ENCODE data around the gene PEX5L. TPM values are rescaled to one million over a fixed set of nuclear protein-coding genes. Genes with fewer than 3 reads are reported as not detected.

The PEX5L gene
- total RNA-seq, 1 experiment from 2014 or later: 3.2 TPM

DNA sequence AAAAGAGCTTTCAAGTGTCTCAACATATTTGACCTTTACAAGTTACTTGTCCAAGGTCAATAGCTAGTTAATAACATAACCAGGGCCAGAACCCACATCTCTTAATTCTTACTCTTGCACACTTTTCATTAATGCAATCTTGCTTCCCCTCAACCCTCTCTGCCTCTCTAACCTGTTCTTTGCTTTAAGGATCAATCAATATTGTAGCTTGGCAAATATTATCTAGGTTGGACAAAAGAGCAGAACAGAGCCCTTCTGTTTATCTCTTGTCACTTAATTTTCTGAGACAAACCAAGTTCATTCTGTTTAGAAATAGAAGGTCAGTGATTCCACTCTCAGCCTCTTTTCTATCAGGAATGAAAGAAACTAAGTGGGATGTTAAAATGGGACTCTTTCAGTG, 203.4 kb downstream of the PEX5L start:
- Mint-ChIP-seq H3K27ac (no peak overlapping the region), H3K4me1 (peaks cover 14% of the 10 kb centered on the region), H3K4me3 (no peak overlapping the region), H3K9me3 (no peaks in the 10 kb centered on the region), H3K36me3 (no peaks in the 10 kb centered on the region), H3K27me3 (ENCODE audit: low read depth) (no peaks in the 10 kb centered on the region)
- TF ChIP-seq ELF4 (CRISPR knock-in tag; IDR thresholded peaks at IDR 0.05; ENCODE audit: low read depth) (no peak), ZNF121 (CRISPR knock-in tag; IDR thresholded peaks at IDR 0.05) (no peak), AFF4 (CRISPR knock-in tag; IDR thresholded peaks at IDR 0.05; ENCODE audit: borderline replicate concordance) (no peak), ESRRA (CRISPR knock-in tag; IDR thresholded peaks at IDR 0.05; ENCODE audit: borderline replicate concordance) (no peak), STAT6 (CRISPR knock-in tag; conservative IDR thresholded peaks at IDR 0.05; ENCODE audit: low read depth) (no peak), ZNF232 (CRISPR knock-in tag; IDR thresholded peaks at IDR 0.05) (no peak), MYBL2 (CRISPR knock-in tag; IDR thresholded peaks at IDR 0.05) (no peak), ZNF138 (CRISPR knock-in tag; conservative IDR thresholded peaks at IDR 0.05) (no peak), ATF3 (CRISPR knock-in tag; conservative IDR thresholded peaks at IDR 0.05) (no peak), PRDM15 (CRISPR knock-in tag; IDR thresholded peaks at IDR 0.05) (no peak)
- CTCF ChIA-PET: no interaction called here
- ATAC-seq (no peak), DNase-seq (ENCODE audit: low spot score) (no peak)
- POLR2A ChIA-PET: no interaction called here

- no peaks in the 10 kb centered on the region for H3K27me3 Mint-ChIP-seq (ENCODE audit: low read depth)
- H3K36me3 Mint-ChIP-seq: no peaks in the 10 kb centered on the region
- H3K4me1 Mint-ChIP-seq: peaks cover 14% of the 10 kb centered on the region
- H3K4me3 Mint-ChIP-seq: no peak overlapping the region
- no peaks in the 10 kb centered on the region for H3K9me3 Mint-ChIP-seq
- ATAC-seq (no peak), DNase-seq (ENCODE audit: low spot score) (no peak)
- no peak overlapping the region for H3K27ac Mint-ChIP-seq
- ChIA-PET CTCF (no interaction called here), POLR2A (no interaction called here)
- TF ChIP-seq PREB (CRISPR knock-in tag; IDR thresholded peaks at IDR 0.05; ENCODE audit: borderline replicate concordance): no peak
- TF ChIP-seq CREB1 (CRISPR knock-in tag; IDR thresholded peaks at IDR 0.05): no peak
- TF ChIP-seq FOXK1 (CRISPR knock-in tag; IDR thresholded peaks at IDR 0.05): no peak
- TF ChIP-seq NR3C1 (CRISPR knock-in tag; conservative IDR thresholded peaks at IDR 0.05; ENCODE audit: low read depth): no peak
- TF ChIP-seq, protein P1, sequence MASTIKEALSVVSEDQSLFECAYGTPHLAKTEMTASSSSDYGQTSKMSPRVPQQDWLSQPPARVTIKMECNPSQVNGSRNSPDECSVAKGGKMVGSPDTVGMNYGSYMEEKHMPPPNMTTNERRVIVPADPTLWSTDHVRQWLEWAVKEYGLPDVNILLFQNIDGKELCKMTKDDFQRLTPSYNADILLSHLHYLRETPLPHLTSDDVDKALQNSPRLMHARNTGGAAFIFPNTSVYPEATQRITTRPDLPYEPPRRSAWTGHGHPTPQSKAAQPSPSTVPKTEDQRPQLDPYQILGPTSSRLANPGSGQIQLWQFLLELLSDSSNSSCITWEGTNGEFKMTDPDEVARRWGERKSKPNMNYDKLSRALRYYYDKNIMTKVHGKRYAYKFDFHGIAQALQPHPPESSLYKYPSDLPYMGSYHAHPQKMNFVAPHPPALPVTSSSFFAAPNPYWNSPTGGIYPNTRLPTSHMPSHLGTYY (CRISPR knock-in tag; IDR thresholded peaks at IDR 0.05): no peak
- TF ChIP-seq, protein P2, sequence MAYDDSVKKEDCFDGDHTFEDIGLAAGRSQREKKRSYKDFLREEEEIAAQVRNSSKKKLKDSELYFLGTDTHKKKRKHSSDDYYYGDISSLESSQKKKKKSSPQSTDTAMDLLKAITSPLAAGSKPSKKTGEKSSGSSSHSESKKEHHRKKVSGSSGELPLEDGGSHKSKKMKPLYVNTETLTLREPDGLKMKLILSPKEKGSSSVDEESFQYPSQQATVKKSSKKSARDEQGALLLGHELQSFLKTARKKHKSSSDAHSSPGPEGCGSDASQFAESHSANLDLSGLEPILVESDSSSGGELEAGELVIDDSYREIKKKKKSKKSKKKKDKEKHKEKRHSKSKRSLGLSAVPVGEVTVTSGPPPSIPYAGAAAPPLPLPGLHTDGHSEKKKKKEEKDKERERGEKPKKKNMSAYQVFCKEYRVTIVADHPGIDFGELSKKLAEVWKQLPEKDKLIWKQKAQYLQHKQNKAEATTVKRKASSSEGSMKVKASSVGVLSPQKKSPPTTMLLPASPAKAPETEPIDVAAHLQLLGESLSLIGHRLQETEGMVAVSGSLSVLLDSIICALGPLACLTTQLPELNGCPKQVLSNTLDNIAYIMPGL (CRISPR knock-in tag; IDR thresholded peaks at IDR 0.05): no peak
- no peak for TF ChIP-seq NFYB (CRISPR knock-in tag; conservative IDR thresholded peaks at IDR 0.05; ENCODE audit: low read depth)
- TF ChIP-seq, protein P3, sequence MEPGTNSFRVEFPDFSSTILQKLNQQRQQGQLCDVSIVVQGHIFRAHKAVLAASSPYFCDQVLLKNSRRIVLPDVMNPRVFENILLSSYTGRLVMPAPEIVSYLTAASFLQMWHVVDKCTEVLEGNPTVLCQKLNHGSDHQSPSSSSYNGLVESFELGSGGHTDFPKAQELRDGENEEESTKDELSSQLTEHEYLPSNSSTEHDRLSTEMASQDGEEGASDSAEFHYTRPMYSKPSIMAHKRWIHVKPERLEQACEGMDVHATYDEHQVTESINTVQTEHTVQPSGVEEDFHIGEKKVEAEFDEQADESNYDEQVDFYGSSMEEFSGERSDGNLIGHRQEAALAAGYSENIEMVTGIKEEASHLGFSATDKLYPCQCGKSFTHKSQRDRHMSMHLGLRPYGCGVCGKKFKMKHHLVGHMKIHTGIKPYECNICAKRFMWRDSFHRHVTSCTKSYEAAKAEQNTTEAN (CRISPR knock-in tag; IDR thresholded peaks at IDR 0.05): no peak
- no peak for TF ChIP-seq ZNF423 (CRISPR knock-in tag; IDR thresholded peaks at IDR 0.05)
Observed at GRCh38 chr3:179832333-179832854, 204.3 kb downstream of the PEX5L start.

All from WTC11 (cell line).